Mesangial cell (primary cell): ENCODE results near the gene KMT2B. TPM values are rescaled to one million over a fixed set of nuclear protein-coding genes. Genes with fewer than 3 reads are reported as not detected.

Experiments
- total RNA-seq: library from RNA; depleted of rRNA; stranded (reverse); fragments of >200 nt; gene quantifications from 2 replicates; pipeline ENCODE4 v1.2.3, GENCODE V29; 2015

Gene KMT2B, protein sequence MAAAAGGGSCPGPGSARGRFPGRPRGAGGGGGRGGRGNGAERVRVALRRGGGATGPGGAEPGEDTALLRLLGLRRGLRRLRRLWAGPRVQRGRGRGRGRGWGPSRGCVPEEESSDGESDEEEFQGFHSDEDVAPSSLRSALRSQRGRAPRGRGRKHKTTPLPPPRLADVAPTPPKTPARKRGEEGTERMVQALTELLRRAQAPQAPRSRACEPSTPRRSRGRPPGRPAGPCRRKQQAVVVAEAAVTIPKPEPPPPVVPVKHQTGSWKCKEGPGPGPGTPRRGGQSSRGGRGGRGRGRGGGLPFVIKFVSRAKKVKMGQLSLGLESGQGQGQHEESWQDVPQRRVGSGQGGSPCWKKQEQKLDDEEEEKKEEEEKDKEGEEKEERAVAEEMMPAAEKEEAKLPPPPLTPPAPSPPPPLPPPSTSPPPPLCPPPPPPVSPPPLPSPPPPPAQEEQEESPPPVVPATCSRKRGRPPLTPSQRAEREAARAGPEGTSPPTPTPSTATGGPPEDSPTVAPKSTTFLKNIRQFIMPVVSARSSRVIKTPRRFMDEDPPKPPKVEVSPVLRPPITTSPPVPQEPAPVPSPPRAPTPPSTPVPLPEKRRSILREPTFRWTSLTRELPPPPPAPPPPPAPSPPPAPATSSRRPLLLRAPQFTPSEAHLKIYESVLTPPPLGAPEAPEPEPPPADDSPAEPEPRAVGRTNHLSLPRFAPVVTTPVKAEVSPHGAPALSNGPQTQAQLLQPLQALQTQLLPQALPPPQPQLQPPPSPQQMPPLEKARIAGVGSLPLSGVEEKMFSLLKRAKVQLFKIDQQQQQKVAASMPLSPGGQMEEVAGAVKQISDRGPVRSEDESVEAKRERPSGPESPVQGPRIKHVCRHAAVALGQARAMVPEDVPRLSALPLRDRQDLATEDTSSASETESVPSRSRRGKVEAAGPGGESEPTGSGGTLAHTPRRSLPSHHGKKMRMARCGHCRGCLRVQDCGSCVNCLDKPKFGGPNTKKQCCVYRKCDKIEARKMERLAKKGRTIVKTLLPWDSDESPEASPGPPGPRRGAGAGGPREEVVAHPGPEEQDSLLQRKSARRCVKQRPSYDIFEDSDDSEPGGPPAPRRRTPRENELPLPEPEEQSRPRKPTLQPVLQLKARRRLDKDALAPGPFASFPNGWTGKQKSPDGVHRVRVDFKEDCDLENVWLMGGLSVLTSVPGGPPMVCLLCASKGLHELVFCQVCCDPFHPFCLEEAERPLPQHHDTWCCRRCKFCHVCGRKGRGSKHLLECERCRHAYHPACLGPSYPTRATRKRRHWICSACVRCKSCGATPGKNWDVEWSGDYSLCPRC (N-terminal part only)
- 10.9 and 17.2 TPM in 2 replicates for total RNA-seq

DNA sequence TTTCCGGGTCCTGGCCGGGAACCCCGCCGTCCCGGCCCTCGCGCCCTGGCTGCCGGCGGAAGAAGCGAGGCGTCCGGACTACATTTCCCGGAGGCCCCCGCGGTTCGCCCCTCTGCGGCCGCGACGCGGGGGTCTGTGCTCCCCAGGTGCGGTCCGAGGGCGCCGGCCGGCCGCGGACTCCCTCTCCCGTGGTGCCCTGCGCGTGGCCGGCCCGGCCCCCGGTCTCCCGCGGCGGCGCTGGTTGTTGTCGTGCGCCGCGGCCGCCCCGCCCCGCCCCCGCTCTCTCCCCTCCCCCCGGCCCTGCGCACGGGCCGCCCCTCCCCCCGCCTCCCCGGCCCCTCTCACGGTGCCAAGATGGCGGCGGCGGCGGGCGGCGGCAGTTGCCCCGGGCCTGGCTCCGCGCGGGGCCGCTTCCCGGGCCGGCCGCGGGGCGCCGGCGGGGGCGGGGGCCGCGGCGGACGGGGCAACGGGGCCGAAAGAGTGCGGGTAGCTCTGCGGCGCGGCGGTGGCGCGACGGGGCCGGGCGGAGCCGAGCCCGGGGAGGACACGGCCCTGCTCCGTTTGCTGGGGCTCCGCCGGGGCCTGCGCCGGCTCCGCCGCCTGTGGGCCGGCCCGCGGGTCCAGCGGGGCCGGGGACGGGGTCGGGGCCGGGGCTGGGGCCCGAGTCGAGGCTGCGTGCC lies at the start of gene KMT2B:
TSS of gene KMT2B (plus strand) at position 339 of the 680 bp plus-strand sequence. CDS start at position 355, 16 bp downstream.

DNA sequence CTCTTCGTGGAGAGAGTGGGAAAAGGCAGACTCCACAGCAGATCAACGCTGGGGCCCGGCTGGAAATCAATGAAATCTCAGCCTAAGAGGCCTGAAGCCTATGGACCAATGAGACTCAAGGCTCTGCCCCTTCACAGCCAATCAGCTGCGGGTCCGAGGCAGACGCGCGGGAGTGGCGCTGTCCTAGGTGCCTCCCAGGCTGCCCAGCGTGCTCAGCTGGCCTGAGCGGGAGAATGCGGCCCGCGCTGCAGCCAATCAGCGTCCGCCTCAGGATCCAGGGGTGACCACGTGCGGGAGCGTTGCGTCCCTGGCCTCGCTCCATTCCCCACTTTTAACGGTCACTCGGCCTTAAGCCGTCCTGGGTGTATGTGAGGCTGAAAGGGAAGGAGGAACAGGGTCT lies 13.6 kb upstream of the KMT2B start, which contains the start of gene ZBTB32:
TSS of gene ZBTB32 (plus strand) at position 341 of the 400 bp plus-strand sequence. CDS start 10,069 bp downstream, outside the sequence.

DNA sequence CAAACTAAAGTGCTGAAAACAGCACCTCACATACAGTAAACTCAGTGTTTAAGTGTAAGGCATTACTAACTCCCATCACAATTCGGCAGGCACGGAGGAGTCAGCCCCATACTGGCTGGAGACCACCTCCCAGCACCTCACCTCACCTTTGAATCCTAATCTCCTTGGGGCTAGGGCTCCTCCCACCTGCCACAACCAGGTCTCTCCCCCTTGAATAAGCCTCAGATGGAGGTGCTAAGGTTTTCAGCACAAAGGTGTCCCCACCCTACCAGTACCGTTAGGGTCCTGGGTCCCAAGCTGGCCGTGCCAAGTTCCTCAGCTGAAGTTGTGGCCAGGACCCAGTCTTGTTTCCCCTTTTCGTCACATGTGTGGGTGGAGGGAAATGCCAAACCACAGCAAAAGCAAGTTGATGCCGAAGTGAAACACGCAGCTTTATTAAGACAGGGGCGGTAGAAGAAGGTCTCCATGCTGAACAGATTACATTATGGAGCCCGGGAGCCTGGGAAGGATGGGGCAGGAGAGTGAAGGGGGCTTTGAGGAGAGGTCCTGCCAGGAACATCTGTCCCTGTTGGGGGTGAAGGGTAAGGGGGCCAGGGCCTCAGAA lies 24.4 kb downstream of the KMT2B start, which contains the start of gene IGFLR1:
TSS of gene IGFLR1 (minus strand) at position 332 of the 604 bp plus-strand sequence. CDS start 1,272 bp downstream, outside the sequence.

DNA sequence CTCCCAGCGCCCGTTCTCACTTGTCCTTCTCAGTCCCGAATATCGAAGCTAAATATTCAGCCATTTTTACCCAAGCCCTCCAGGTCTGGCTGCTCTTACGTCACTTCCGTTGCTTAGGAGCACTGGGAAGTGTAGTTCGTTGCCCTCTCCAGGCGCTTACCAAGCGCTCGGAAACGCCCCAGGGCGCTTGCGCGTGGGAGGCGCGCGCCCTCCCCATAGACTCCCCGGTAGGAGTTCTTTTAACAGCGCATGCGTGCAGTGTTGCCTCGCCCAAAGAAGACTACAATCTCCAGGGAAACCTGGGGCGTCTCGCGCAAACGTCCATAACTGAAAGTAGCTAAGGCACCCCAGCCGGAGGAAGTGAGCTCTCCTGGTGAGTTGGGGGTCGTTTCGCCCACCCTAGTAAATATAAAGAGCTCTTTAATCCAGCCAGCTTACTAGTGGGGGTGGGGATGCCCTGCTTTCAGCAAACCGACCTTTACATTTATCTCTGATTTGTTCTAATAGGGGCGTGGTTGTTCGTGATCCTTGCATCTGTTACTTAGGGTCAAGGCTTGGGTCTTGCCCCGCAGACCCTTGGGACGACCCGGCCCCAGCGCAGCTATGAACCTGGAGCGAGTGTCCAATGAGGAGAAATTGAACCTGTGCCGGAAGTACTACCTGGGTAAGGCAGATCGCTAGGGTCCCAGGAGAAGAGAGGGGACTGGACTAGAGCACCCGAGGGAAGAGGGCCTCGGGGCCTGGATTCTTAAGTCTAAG lies 27.7 kb downstream of the KMT2B start, which contains the start of the genes PSENEN and U2AF1L4:
TSS of gene PSENEN (plus strand) at position 324 of the 759 bp plus-strand sequence. CDS start at position 604, 280 bp downstream.
TSS of gene U2AF1L4 (minus strand) at position 91 of the 759 bp plus-strand sequence. CDS start at position 64, 27 bp downstream.

DNA sequence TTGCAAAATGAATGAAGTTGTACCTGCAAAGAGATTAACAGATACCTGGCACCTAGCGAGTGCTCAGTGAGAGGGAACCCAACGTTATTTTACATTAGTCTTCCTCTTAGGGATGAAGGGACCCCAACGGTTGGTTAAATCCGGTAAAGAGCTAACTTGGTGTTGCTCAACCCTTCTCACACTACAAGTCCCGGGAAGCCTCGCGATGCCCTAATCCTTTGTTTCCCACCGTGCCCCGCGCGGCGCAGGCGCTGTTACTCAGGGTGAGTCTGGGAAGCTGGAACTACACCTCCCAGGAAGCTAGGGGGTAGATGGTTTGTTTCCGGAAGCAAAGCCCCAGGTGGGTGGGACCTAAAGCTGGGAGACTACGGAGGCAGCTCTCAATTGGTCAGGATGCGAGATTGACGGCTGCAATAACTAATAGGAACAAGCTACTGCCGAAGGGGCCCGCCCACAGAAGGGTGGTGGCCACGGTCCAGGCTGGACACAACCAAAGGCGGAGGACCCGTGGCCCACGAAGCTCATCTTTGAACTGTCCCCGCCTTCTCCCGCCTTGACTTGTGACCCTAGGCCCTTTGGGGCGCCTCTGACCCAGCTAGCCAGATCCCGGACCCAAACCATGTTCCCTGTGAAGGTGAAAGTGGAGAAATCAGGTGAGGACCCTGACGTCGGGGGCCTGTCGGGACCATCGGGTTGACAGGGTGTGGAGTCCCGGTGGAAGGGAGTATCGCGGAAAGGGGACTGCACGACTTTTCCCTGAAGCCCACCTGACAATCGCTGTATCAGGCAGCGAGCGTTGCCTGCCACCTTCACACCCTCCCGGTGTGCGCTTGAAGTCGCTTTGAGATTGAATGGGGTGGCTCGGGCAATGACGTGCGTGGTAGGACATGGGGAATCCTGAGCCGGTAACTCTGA lies 30.6 kb downstream of the KMT2B start, which contains the start of gene LIN37:
TSS of gene LIN37 (plus strand) at position 471 of the 915 bp plus-strand sequence. CDS start at position 620, 149 bp downstream.

DNA sequence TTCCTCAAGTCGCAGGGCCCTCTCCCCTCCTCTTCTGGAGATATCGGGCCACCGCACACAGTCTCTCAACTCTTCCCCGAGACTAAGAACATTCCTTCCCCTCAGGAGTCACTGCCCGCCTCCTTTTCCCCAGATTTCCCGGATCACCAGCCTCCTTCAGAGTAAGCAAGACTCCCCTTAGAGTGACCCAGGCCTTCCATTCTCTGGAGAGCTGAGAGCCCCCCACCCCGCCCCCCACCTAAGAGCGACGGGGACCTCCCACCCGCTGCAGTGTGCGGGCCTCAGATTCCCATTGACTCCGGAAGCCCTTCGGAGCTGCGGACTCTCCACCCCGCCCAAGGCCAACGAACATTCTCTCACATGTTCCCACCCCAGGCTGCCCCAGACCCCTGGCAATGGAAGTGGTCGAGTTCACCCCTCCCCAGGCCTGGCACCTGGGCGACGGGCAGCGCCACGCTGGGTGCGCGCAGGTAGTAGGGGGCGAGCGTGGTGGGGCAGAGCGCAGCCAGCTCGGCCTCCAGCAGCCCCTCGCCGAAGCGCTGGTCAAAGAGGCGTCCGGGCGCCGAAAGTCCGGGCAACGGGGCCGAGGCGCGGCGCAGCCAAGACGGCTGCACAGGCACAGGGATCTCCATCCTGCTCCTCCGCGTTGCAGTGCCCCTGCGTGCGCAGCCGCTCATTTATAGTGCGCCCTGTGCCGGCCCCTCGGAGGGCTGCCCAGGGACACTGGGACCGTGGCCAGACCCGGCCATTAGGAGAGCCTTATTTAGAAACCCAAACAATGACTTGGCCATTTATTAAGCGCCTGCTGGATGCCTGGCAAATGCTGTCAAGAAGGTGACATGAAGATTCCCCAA lies 38.8 kb downstream of the KMT2B start, which contains the start of gene HSPB6:
TSS of gene HSPB6 (minus strand) at position 653 of the 854 bp plus-strand sequence. CDS start at position 632, 21 bp downstream.

DNA sequence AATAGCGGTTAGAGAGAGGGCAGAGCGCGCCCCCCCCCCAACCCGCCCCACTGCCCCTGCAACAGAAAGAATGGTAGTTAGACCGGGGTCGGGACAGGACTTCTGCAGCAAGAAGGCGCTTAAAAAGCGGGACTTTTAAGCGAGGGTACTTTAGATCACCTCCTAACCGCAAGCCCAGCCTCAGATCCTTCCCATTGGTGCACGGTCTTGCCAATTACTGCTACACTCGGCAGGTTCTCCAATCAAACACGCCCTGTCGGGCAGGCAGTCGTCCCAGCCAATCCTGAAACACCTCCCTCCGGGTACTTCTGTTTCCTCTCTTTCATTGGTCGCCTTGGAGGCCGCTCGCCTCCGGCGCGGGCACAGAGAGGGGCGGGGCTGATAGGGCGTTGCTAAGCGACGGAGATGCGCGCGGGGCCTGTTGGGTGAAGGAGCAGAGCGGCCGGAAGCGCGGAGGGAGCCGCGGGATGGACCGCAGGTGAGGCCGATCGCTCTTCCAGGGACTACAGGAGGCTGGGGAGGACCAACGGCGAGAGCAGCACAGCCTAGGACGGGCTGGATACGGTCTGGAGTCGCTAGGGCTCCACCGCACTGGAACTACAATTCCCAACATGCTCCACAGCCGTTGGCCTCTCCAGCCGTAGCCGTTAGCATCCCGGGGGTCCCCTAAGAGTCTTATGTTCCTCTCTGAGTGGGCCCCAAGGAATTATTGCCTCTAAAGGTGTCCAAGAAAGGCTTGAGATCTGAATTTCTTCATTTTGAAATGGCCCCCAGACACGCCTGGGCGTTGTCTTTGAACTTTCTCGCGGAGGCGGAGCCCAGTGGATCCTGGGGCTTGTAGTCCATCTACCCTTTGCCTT lies 40.2 kb downstream of the KMT2B start, which contains the start of gene PROSER3:
TSS of gene PROSER3 (plus strand) at position 428 of the 860 bp plus-strand sequence. CDS start at position 468, 40 bp downstream.

DNA sequence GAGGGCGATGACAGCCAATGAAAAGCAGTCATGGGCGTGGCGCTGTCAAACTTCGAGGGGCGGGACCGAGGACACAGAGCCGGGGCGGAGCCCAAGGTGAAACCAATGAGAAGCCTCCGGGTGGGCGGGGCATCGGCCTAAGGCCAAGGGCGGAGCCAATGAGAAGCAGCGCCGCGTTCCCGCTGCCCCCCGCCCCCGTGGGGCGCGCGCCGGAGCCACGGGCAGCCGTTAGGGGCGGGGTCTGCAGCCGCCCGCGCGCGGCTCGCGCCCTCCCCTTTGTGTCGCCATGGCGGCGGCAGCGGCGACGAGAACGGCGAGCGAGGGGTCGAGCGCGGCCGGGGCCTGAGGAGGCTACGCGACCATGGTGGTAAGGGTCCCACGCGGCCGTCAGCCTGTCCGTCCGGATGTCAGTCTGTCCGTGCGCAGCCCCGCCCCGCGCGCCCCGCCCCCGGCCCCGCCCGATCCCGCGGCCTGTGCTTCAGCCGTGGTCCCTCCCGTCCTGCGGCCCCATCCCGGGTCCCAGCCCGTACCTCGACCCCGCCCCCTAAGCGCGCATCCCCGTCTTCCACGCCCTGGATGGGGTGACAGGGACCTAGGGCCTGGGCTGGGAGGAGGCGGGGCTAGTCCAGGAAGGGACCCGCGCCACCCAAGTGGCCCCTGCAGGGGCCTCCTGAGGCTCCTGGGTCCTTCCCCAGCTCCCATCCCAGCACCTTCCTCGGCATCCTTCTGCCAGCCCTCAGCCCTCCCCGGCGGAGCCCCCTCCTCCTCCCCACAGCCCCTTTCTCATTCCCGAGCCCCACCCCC lies 57.7 kb downstream of the KMT2B start, which contains the start of gene ARHGAP33:
TSS of gene ARHGAP33 (plus strand) at position 267 of the 804 bp plus-strand sequence. CDS start at position 362, 95 bp downstream.

Other genes with a start within 250 kb of the KMT2B start
- gene KRTDAP, start 227.5 kb upstream of the KMT2B start, total RNA-seq: not detected in 2 replicates
- 29.5 and 70.4 TPM in 2 replicates for gene DMKN, start 204.4 kb upstream of the KMT2B start, total RNA-seq
- not detected in 2 replicates for gene SBSN, start 189.7 kb upstream of the KMT2B start, total RNA-seq
- not detected in 2 replicates for gene GAPDHS, start 184.5 kb upstream of the KMT2B start, total RNA-seq
- gene TMEM147, start 172.4 kb upstream of the KMT2B start, total RNA-seq: 118 and 129 TPM in 2 replicates
- gene ATP4A, start 154.3 kb upstream of the KMT2B start, total RNA-seq: not detected in 2 replicates
- gene PMIS2, start 131.8 kb upstream of the KMT2B start, total RNA-seq: not detected in 2 replicates
- gene HAUS5, start 105.3 kb upstream of the KMT2B start, total RNA-seq: 7.5 and 20.7 TPM in 2 replicates
- 79.6 and 99.4 TPM in 2 replicates for gene RBM42, start 89.0 kb upstream of the KMT2B start, total RNA-seq
- gene ETV2, start 76.3 kb upstream of the KMT2B start, total RNA-seq: 0.49 and 2.3 TPM in 2 replicates
- 474 TPM in 2 replicates for gene COX6B1, start 69.7 kb upstream of the KMT2B start, total RNA-seq
- 0.16 TPM in 1 of 2 replicates, not detected in the other for gene UPK1A, start 51.5 kb upstream of the KMT2B start, total RNA-seq
- not detected in 2 replicates for gene ZBTB32, start 13.4 kb upstream of the KMT2B start, total RNA-seq
- gene IGFLR1, start 24.4 kb downstream of the KMT2B start, total RNA-seq: 4.7 and 8.3 TPM in 2 replicates
- 5.4 and 9.0 TPM in 2 replicates for gene U2AF1L4, start 27.4 kb downstream of the KMT2B start, total RNA-seq
- 61.4 and 72.5 TPM in 2 replicates for gene PSENEN, start 27.6 kb downstream of the KMT2B start, total RNA-seq
- gene LIN37, start 30.6 kb downstream of the KMT2B start, total RNA-seq: 7.6 and 11.9 TPM in 2 replicates
- gene HSPB6, start 39.0 kb downstream of the KMT2B start, total RNA-seq: 2.3 and 6.8 TPM in 2 replicates
- gene PROSER3, start 40.2 kb downstream of the KMT2B start, total RNA-seq: 13.4 and 22.7 TPM in 2 replicates
- gene ARHGAP33, start 57.6 kb downstream of the KMT2B start, total RNA-seq: 8.4 and 14.8 TPM in 2 replicates
- not detected in 2 replicates for gene PRODH2, start 94.8 kb downstream of the KMT2B start, total RNA-seq
- gene NPHS1, start 134.5 kb downstream of the KMT2B start, total RNA-seq: 0.13 TPM in 1 of 2 replicates, not detected in the other
- under 0.01 and 0.16 TPM in 2 replicates for gene KIRREL2, start 138.9 kb downstream of the KMT2B start, total RNA-seq
- gene APLP1, start 150.6 kb downstream of the KMT2B start, total RNA-seq: 9.8 and 33.7 TPM in 2 replicates
- gene NFKBID, start 182.5 kb downstream of the KMT2B start, total RNA-seq: 2.9 and 7.6 TPM in 2 replicates
- 0.38 TPM in 1 of 2 replicates, not detected in the other for gene HCST, start 184.5 kb downstream of the KMT2B start, total RNA-seq
- not detected in 2 replicates for gene TYROBP, start 190.3 kb downstream of the KMT2B start, total RNA-seq
- gene LRFN3, start 218.4 kb downstream of the KMT2B start, total RNA-seq: 10.4 and 19.8 TPM in 2 replicates